ENCODE measurements around the gene RPL29. TPM values are rescaled to one million over a fixed set of nuclear protein-coding genes. Genes with fewer than 3 reads are reported as not detected.

Gene RPL29
- total and polyA plus RNA-seq, 2 of the 8 experiments (the other 6 are each of a cell fraction or from before 2014, with no cell fraction given): 1,467 to 2,660 TPM

GRCh38 chr3:52001443-52001974 lies 5.8 kb upstream of the RPL29 start (continued):
- 0 out of 2 replicates have a peak, but pooled peaks have one; percentile 30 for TF ChIP-seq FOSL1 (IDR thresholded peaks at IDR 0.05; ENCODE audit: insufficient read depth, low read depth, low read length)
- peak; percentile 79; the same call in 1 of the 2 replicates for TF ChIP-seq TCF12 (IDR thresholded peaks at IDR 0.05; ENCODE audit: low read depth, low read length)
- no peak for TF ChIP-seq YY1 (IDR thresholded peaks at IDR 0.05; ENCODE audit: low read depth, low read length)
- TF ChIP-seq SP4 (IDR thresholded peaks at IDR 0.05; ENCODE audit: low read length): no peak
- TF ChIP-seq CTCF (IDR thresholded peaks at IDR 0.05; ENCODE audit: control extremely low read depth in 1 of 3, insufficient read depth in 1 of 3, low read depth in 1 of 3, low read length in 3 of 3): peak in 2 of 3 experiments; percentile 99 to 100; a peak in 3 of 4 replicates
- TF ChIP-seq KDM1A (IDR thresholded peaks at IDR 0.05; ENCODE audit: borderline replicate concordance, low read length): 0 out of 2 replicates have a peak, but pooled peaks have one; percentile 10
- no peak for TF ChIP-seq CHD1 (IDR thresholded peaks at IDR 0.05; ENCODE audit: low read depth, low read length)
- no peak for TF ChIP-seq BRCA1 (IDR thresholded peaks at IDR 0.05; ENCODE audit: low read depth, low read length)
- peak; percentile 78; the same call in 1 of the 2 replicates for TF ChIP-seq GABPA (IDR thresholded peaks at IDR 0.05; ENCODE audit: borderline replicate concordance, insufficient read depth, low read length)
- TF ChIP-seq CBX5 (IDR thresholded peaks at IDR 0.05; ENCODE audit: low read depth, low read length): no peak
- peak; percentile 36; the same call in 1 of the 2 replicates for TF ChIP-seq EGR1 (IDR thresholded peaks at IDR 0.05; ENCODE audit: borderline replicate concordance, low read depth, low read length)
- no peak for TF ChIP-seq GTF2F1 (IDR thresholded peaks at IDR 0.05; ENCODE audit: borderline replicate concordance, low read depth, low read length)
- peak in 1 of 2 experiments; percentile 62; a peak in 1 of 3 replicates for TF ChIP-seq EP300 (IDR thresholded peaks at IDR 0.05; ENCODE audit: borderline replicate concordance in 1 of 2, low read depth in 2 of 2, low read length in 2 of 2)
- TF ChIP-seq RXRA (IDR thresholded peaks at IDR 0.05; ENCODE audit: insufficient read depth, low read depth, low read length): peak; percentile 62; the same call in 1 of the 2 replicates
- no peak for TF ChIP-seq KDM4A (IDR thresholded peaks at IDR 0.05; ENCODE audit: low read depth, low read length, severe bottlenecking)
- TF ChIP-seq NRF1 (IDR thresholded peaks at IDR 0.05; ENCODE audit: low read depth, low read length): no peak
- no peak for TF ChIP-seq CHD2 (IDR thresholded peaks at IDR 0.05; ENCODE audit: low read length)
- peak; percentile 40; the same call in 1 of the 2 replicates for TF ChIP-seq E2F6 (IDR thresholded peaks at IDR 0.05)
